Stimulated activated CD8-positive, alpha-beta memory T cell treated with anti-CD3 and anti-CD28 coated beads, Interleukin-12 subunit alpha, Interleukin-12 subunit beta, amount 100 ng/mL, for 1 hour (primary cell): Measurements from ENCODE around the gene SLC43A2.

Experiments used
- DNase-seq: peaks from one replicate; pipeline ENCODE4 v3.0.0-alpha.2; 2020; ENCODE audit warnings: low read depth

The SLC43A2 gene

DNA sequence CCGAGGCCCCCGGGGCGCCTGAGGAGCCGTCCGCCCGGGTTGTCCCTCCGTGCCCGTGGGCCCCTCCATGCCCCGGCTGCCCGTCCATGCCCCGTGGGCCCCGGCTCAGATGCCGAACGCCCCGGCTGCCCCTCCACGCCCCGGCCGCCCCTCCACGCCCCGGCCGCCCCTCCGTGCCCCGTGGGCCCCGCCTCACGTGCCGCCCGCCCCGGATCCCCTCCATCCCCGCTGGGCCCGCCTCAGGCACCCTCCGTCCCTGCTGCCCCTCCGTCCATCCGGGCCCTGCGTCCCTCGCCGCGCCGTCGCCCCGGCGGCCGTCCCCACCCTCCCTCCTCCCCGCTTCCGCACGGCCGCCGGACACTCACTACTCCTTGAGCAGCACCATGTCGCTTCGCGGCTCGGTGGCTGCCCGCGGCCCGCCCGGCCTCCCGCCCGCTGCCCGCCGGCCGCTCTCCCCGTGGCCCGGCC is 66.4 kb downstream of the SLC43A2 start:
- DNase-seq = no peak

DNA sequence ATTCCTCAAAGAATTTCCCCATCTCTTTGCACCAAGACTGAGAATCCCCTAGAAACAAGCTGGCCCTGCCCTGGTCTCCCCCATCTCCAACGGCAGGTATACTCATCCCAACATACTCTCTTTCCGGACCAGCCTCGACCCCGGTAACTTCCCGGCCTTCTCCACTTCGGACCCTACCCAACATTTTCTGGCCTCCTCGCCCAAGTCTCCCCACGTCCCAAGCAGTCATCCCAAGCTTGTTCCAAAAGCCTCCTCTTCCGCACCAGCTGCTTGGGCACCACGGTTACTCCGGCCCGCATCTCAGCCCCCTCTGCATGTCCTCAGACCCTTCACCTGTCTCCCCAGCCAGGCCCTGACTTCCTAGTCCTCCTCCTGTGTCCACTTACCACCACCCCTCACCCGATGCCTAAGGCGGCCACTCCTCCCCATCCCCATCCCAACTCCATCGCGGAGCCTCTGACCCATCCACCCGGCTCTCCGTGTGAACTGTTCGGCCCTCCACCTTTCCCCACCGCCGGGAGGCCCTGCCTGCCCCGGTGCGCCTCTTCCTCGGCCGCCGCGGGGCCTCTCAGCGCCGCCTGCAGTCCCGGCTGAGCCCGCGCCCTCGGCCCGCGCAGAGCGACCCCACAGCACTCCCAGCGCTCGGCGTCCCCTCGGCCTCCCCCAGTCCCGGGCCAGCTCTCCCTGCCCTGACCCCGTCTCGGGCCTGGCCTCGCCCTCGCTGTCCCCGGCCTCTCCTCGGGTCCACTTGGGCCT is 67.0 kb downstream of the SLC43A2 start:
- no peak for DNase-seq

DNA sequence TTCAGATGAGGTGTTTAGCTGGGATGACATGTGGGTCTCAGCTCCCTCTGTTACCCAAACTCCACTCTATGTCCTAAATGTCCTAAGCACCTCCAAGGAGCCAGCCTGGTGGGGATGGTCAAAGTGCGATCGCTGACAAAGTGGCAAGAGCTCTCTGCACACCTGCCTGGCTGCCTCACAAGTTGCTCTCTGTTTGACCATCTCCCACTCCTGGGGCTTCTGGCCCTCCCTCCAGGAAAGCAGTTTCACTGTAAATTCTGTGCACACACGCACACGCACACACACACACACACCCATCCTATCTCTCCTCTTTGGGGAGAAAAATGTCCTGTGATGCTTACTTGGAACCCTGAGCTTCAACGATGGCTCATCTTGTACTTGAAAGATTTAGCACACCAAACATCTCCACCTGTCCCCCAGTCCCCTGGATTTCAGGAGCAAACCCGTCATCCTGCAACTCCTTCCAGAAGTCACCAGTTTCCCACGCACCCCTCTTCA is 67.7 kb downstream of the SLC43A2 start:
- no peak for DNase-seq

DNA sequence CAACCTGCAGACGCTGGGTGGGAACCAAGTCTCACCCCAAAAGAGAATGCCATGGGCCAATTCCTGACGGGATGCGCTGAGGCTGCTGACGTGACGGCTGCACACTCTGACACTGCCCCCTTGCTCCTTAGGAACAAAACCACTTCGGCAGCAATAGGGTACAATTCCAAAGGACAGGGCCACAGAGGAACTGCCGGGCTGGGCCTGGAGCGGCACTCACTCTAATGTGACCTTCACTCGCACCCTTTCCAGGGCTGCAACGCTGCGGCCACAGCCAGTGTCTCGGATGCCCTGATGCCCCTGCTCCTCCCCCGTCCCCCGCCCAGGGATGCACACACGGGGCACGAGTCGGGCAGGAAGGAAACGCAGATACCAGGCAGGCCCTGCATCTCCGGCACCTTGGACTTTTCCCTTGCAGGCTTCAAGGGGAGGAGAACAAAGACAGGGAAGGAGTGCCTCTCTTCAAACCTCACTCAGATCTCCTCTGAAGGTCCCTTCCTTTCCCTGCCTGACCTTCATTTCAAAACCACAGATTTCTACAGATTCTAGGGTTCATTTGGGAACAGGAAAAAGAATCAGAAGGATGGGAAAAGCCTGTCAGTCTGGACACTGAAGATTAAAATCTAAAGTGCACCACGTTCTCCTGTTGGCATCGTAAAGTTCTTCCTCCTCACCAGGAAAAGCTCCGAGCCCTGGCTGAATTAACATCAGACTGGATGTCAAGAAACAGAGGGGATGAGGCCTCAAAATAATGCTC is 68.4 kb downstream of the SLC43A2 start:
- DNase-seq = no peak

- DNase-seq = no peak
These were observed 69.3 kb downstream of the SLC43A2 start for GRCh38 chr17:1559047-1560043.

GRCh38 chr17:1558401-1558800 is 70.2 kb downstream of the SLC43A2 start:
- no peak for DNase-seq

DNA sequence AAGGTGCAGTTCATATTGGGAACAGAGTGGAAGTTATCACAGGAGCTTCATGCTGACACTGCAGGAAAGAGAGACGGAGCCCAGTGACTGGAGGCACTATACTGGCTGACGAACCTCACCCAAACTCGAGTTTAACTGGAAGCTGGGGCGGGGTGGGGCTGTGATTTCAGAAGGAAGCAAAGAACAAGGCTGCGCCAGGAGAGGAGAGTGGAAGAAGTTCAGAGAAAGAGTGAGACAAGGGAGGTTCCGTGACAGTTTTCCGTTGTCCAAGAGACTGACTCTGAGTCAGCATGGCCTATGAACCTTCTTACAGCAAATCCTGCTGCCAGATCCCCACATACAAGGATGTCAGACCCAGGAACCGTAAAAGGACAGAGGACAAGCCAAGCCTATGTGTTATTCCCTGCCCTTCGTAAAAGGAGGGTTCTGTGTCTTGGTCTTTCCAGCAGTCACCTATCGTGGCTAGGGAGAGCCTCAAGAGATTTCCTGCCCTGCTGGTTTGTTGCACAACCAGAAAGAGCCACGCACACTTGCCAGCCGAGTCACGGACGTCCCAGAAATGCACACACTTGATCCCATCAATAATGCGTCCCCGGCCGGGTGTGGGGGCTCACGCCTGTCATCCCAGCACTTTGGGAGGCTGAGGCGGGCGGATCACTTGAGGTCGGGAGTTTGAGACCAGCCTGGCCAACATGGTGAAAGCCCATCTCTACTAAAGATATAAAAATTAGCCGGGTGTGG is 71.1 kb downstream of the SLC43A2 start:
- DNase-seq = no peak

DNA sequence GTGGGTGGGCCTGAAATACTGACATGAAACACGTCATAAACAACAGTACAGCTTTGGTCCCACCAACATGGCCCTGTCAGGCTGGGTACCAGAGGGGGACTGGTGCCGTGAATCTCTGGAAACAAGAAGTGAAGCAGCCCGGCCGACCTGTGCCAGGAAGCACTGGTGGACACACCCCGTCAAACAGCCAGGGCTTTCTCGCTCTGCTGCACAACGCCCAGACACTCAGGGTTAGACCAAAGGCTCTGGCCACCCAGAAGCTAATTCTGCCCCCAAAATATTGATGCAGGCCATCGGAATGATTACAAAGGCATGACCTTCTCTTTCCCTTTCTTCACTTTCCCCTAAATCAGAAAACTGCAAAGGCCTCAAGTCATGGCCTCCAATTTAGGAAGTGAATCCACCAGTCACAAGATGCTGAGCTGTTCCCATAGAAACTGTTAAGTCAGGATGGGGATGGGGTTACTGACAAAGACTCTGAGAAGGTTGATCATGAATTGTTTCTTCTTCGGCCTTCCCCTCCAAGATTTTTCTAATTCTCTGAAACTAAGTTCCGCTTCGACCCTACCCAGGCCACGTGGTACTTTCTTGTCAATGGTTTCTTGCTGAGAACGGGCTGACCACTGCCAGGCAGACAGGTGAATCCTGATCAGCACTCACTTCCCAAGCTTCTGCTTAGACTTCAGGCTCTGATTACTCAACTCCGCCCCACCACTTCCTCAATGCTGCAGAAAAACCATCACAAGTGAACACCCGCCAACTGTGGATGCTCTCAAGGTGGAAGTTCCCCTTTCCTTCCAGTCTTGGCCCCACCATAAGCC is 72.8 kb downstream of the SLC43A2 start:
- no peak for DNase-seq

DNA sequence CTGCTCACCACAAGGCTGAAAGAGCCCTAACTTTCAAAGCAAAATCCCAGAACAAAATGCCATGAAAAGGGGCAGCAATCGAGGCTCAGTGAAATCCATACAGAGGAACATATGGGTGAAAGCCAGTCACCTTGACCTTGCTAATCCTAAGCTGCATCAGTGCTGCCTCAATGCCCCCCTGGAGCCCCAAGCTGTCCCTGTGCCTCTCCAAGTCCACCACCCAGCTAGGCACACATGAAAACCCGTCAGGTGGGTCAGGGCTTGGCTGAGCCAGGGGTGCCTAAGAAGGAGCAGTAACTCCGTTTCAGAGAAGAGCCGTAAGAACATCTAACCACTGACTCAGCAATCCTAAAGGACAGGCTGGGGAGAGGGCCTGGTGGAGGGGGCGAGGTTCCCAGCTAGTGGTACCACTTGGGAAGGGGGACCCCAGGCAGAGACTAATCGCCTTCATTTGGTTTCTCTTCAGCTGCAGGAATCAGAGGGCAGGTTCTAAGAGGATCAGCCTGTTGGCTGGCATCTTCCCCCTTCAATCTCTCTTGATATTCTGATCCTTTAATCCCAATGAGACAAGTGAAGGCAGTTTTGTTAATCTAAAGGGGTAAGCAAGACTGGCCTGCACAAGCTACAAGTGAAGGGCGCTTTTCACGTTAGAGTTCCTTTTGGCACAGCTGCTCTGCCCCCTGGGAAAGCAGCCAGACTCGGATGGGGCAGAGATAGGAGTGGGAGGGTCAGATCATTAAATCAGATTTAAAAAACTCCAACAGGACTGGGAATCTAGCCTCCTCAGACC is 73.7 kb downstream of the SLC43A2 start:
- no peak for DNase-seq

- DNase-seq = no peak
These were observed 75.0 kb downstream of the SLC43A2 start for GRCh38 chr17:1553354-1554266.

GRCh38 chr17:1552932-1553331 is 75.7 kb downstream of the SLC43A2 start:
- DNase-seq = no peak

- no peak for DNase-seq
These were observed 76.9 kb downstream of the SLC43A2 start for GRCh38 chr17:1551741-1552140.

- DNase-seq = no peak
These were observed 80.6 kb downstream of the SLC43A2 start for GRCh38 chr17:1548032-1548431.

- DNase-seq = no peak
These were observed 82.2 kb downstream of the SLC43A2 start for GRCh38 chr17:1546292-1546922.

GRCh38 chr17:1545618-1546017 is 83.0 kb downstream of the SLC43A2 start:
- DNase-seq = no peak

DNA sequence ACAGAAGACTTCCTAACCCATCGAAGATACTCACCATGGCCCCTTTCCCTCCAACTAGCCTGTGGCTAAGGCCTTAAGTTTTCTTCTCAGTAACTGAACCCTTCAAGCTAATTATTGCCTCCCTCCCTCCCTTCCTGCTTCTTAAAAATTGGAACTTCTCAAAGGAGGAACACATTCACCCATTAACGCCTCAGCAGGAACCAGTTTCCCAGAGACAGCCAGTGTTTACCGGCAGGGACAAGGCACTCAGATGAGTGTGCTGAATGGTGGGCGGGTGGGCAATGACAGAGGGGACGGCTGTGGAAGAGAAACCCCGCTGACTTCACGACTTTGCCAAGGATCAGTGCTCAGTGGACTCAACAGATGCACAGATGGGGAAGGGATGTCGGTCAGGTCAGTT is 86.3 kb downstream of the SLC43A2 start:
- no peak for DNase-seq

- no peak for DNase-seq
These were observed 87.2 kb downstream of the SLC43A2 start for GRCh38 chr17:1541367-1541904.

DNA sequence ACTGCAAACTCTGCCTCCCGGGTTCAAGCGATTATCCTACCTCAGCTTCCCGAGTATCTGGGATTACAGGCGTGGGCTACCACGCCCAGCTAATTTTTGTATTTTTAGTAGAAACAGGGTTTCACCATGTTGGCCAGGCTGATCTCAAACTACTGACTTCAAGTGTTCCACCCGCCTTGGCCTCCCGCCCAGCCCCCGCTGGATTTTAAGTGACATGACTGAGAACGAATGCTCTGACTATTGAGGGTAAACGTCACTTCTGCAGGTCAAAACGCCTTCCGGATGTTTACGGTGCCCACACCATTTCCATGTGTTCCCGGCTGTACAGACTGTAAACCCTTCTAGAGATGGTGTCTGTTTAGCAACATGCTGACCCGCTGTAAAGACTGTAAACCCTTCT is 88.8 kb downstream of the SLC43A2 start:
- DNase-seq = no peak
